HG03060 (cell line): ENCODE results near the gene LRRN3.

Experiments
- ATAC-seq: cut with Tn5 transposase; IDR thresholded peaks from one replicate; pipeline ENCODE4 v1.9.1; 2021; ENCODE audit warnings: low read depth, moderate number of reproducible peaks; ENCODE audit not compliant: unreplicated experiment

LRRN3 gene

DNA sequence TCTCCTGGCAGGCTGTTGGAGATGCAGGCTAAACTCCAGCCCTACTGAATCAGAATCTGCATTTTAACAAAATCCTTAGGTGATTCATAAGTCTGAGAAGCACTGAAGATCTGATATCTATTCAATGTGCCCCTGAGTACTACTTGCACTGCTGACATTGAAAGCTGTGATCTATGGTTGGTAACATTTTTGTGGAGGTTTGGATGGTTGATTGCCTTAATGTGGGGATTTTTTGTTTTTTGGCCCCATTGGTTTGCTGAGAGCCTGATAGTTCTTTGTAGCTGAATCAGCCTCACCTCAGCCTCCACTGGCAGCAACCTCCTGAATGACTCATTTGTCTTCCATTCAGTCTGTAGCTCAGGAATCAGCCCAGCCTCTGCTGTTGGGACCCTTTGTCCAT is 14.7 kb upstream of the LRRN3 start:
- ATAC-seq, result no peak

DNA sequence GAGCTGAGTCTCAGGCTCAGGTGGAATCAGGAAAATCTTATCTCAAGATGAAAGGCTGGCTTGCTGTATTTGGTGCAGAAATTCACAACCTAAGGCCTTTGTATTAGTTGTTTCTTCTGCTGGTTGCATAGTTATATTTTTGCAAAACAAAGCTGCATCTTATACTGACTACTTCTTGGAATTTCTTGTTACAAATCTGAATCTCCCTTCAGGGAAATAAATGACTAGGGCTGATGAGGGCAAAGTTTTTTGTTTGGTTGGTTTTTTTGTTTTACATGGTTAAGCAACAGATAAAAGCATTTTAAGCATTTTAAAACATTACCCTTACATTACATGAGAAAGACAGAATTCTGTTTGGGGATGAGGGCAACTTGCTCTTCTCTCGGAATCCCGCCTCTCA is 13.9 kb upstream of the LRRN3 start:
- ATAC-seq, result no peak

GRCh38 chr7:111080495-111081105 is 10.3 kb upstream of the LRRN3 start:
- no peak for ATAC-seq

GRCh38 chr7:111081546-111082267 is 9.2 kb upstream of the LRRN3 start:
- no peak for ATAC-seq

GRCh38 chr7:111082351-111082750 is 8.6 kb upstream of the LRRN3 start:
- no peak for ATAC-seq

GRCh38 chr7:111083413-111083812 is 7.5 kb upstream of the LRRN3 start:
- peak; percentile 98 for ATAC-seq

- ATAC-seq, result no peak
Measured at GRCh38 chr7:111085356-111085755, 5.6 kb upstream of the LRRN3 start.

DNA sequence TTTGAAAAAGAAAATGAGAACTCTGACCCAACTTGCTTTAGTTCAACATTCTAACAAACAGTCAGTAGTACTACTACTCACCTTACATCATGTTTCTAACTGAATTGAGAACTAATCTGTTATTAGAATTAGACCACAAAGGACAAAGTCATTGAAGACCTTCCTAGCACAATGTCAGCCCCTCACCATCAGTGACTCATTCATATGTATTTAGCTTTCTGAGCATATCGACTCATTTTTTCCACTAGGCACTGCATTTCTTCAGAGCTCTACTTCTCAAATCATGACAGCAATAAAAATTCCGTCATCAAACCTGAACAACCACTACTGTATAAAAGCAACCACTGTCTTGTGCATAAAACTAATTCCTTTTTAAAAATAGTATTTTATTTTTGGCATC is 4.4 kb upstream of the LRRN3 start:
- no peak for ATAC-seq

DNA sequence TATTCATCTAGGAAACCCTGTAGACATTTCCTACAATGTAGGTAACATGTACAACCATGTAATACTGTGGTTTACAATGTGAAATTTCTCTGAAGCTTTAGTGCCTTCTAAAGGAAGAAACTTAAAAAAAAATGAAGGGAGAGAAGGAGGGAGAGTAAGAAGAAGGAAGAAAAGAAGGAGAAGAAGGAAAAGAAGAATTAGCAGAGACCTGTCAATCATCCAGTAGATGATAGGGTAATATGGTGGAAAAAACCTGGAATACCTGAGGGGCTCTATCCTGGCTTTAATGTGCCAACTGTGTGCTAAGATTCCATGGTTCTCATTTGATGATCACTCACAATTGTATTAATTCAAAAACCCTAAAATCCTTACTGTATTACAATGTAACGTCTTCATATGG is 2.6 kb upstream of the LRRN3 start:
- ATAC-seq, result no peak

DNA sequence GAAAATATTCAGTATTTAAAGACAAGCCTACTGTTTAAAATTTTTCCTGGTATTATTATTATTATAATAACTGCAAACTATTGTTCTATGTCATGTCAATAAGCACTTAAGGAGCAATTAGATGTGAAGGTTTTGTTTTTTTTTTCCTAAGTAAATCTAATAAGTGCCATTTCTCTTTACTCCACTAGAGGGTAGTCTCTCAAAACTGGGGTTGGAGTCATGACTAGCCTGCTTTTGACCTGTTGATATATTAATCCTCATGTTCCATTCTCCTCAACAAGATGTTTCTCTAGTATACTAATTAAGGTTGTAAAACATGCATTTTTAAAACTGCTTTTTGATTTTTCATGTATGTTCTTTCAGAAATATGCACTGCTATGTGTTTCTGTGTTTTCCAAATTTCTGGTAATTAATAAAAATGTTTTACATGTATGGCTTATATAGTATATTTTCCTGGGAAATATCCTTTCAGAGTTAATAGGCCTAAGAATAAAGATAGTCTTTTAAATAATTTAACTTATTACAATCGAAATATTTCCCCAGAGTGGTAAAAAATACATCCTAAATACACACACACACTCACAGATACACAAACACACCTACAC is 1.0 kb upstream of the LRRN3 start:
- no peak for ATAC-seq

GRCh38 chr7:111091593-111092358 is 849 bp downstream of the LRRN3 start:
- ATAC-seq, result peak; percentile 25

DNA sequence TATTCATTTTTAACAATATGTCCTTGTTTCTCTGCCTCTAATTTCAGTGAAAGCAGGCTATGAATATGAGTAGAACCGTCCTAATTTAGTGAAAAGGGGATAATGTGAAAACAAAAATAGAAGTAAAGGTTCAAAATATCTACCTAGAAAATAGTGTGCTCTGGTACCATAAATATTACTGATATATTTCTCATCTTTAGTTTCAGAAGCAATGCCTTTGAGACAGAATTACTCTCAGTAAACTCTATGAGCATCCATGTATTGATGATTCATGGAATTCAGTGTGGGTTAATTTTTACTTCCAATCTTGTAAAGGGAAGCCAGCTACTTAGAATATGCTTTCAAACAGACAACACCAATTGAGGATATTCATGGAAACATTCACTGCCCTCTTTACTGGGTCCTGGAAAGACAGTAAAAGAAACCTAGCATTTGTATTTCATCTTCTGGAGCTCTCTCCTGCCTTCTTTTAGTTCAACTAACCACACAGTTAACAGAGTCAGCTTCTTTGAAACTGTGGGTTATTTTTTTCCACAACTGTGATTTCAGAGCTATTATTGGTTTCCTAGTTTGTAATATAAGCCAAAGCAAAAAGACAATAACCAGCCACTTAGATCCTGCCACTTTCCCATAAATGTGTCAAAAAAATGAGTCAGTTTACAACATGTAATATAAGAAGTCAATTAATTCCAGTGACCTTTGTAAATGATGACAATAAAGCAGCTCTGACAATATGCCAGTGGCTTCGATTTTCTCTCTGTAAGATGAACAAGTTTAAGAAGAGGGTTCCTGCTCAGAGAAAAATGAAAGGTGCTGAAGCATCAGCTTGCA is 1.7 kb downstream of the LRRN3 start:
- peak; percentile 40 for ATAC-seq

GRCh38 chr7:111093496-111093895 is 2.6 kb downstream of the LRRN3 start:
- no peak for ATAC-seq

DNA sequence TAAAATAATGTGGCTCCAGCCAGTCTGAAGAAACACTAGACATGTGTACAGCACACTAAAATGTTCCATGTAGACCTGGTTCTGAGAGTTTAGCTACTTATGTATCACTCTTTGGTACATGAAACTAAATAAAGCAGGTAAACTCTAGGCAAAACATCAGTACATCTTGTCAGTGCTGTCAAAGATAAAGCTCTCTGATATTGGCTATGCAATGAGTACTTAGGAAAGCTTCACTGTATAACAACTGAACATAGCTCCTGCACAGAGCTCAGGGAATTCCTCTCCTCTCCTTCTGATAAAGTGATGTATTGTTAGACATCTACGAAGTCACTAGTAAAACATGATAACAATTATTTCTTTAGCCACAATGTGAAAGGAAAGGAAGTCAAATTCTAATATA is 3.5 kb downstream of the LRRN3 start:
- ATAC-seq, result no peak

- ATAC-seq, result no peak
Measured at GRCh38 chr7:111096997-111097396, 6.1 kb downstream of the LRRN3 start.

DNA sequence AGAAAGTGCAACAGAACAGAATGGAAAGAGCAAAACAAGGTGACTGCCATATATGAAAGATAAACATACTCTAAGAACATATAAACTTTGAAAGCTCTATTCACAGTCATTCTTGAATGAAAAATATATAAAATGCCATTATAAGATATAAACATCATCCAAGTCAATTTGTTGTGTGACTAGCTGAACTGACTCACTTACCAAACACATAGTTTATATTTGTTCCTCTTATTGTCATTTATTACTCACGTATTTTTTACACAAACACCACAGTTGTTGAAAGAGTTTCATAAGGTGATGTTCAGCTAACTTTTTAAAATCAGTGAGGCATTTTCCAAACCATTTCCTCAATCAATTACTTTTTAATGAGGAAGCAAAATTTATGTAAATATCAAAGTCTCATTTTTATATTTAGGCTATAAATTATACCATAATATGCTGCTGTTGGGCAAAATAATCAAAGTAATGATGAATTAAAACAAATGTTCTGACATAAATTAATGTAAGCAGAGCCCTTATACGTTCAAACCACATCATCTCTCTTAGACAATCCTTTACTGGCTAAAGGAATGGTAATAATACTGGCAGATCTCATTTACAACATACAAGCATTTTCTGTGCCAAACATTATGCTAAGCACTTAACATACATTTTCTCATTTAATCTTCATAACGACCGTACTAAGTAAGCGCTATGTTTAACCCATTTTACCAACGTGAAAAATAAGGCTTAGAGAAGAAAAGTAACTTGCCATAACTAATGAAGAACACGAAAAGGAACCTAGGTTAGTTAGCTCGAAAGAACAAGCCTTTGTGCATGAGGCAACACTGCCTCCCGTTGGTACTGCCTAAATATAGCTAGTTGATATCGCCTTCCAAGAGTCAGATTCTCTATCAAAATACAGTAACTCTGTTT is 7.3 kb downstream of the LRRN3 start:
- ATAC-seq, result no peak

- ATAC-seq, result no peak
Measured at GRCh38 chr7:111098926-111099250, 8.0 kb downstream of the LRRN3 start.

- no peak for ATAC-seq
Measured at GRCh38 chr7:111101856-111102646, 11.1 kb downstream of the LRRN3 start.

DNA sequence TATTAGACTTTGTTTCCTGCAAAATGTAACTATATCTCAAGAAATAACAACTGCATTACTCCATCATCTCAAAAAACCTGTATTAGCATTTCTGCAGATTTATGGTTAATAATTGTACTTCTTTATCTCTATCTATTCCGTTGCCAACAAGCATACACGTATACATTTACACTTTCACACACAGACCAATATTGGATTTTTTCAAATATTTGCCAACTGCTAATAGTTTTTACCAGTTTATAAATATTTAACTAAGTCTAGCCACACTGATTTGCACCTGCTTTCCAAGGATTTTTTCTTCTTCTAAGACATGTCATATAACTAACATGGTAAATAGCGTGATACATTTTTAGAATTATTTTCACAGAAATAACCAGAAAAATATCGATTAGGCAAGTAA is 12.2 kb downstream of the LRRN3 start:
- no peak for ATAC-seq
